ENCODE data around the gene TRAF2. TPM values are rescaled to one million over a fixed set of nuclear protein-coding genes. Genes with fewer than 3 reads are reported as not detected.

The TRAF2 gene
- total and polyA plus RNA-seq, 2 donors, result 12.8 to 18.8 TPM

GRCh38 chr9:136851941-136852663 is 34.2 kb upstream of the TRAF2 start, which contains the start of gene MAMDC4:
Gene MAMDC4 (plus strand): TSS chr9:136852346. CDS start chr9:136852417, 71 bp downstream.
- Histone ChIP-seq H3K27ac (ENCODE audit: low read depth in 1 of 2, low read length in 1 of 2) (no peak within 1 kb of the TSS), H3K36me3 (ENCODE audit: control insufficient read depth in 2 of 2, insufficient read depth in 2 of 2, low read length in 1 of 2) (peaks cover 0 to 5% of the 10 kb centered on the region in 2 donors), H3K4me1 (ENCODE audit: control insufficient read depth in 2 of 2, insufficient read depth in 2 of 2, low read length in 2 of 2) (peaks cover 8 to 20% of the 10 kb centered on the region in 2 donors), H3K9me3 (ENCODE audit: control insufficient read depth in 2 of 2, insufficient read depth in 1 of 2, low read length in 1 of 2) (peaks cover 0 to 3% of the 10 kb centered on the region in 2 donors), H3K4me3 (ENCODE audit: low read length in 2 of 2) (no peak within 1 kb of the TSS), H3K27me3 (ENCODE audit: control insufficient read depth in 2 of 2, insufficient read depth in 1 of 2, low read length in 1 of 2) (peaks cover 14 to 24% of the 10 kb centered on the region in 2 donors)
- DNase-seq (ENCODE audit: low read depth in 6 of 9, low spot score in 9 of 9), result no peak
- 94% methylated on average over 23 of the region's 23 CpGs for WGBS

GRCh38 chr9:136852664-136853595 is 33.4 kb upstream of the TRAF2 start:
- Histone ChIP-seq H3K27me3 (ENCODE audit: control insufficient read depth in 2 of 2, insufficient read depth in 1 of 2, low read length in 1 of 2) (peaks cover 7 to 16% of the 10 kb centered on the region in 2 donors), H3K27ac (ENCODE audit: low read depth in 1 of 2, low read length in 1 of 2) (no peak overlapping the region), H3K4me1 (ENCODE audit: control insufficient read depth in 2 of 2, insufficient read depth in 2 of 2, low read length in 2 of 2) (peaks cover 4 to 14% of the 10 kb centered on the region in 2 donors), H3K4me3 (ENCODE audit: low read length in 2 of 2) (no peak overlapping the region), H3K9me3 (ENCODE audit: control insufficient read depth in 2 of 2, insufficient read depth in 1 of 2, low read length in 1 of 2) (peaks cover 0 to 3% of the 10 kb centered on the region in 2 donors), H3K36me3 (ENCODE audit: control insufficient read depth in 2 of 2, insufficient read depth in 2 of 2, low read length in 1 of 2) (peaks cover 0 to 5% of the 10 kb centered on the region in 2 donors)
- WGBS, result 96% methylated on average over 29 of the region's 29 CpGs
- no peak for DNase-seq (ENCODE audit: low read depth in 6 of 9, low spot score in 9 of 9)

- Histone ChIP-seq H3K36me3 (ENCODE audit: control insufficient read depth in 2 of 2, insufficient read depth in 2 of 2, low read length in 1 of 2) (peaks cover 0 to 7% of the 10 kb centered on the region in 2 donors), H3K9me3 (ENCODE audit: control insufficient read depth in 2 of 2, insufficient read depth in 1 of 2, low read length in 1 of 2) (peaks cover 0 to 3% of the 10 kb centered on the region in 2 donors), H3K4me1 (ENCODE audit: control insufficient read depth in 2 of 2, insufficient read depth in 2 of 2, low read length in 2 of 2) (peaks cover 3 to 9% of the 10 kb centered on the region in 2 donors), H3K4me3 (ENCODE audit: low read length in 2 of 2) (no peak overlapping the region), H3K27me3 (ENCODE audit: control insufficient read depth in 2 of 2, insufficient read depth in 1 of 2, low read length in 1 of 2) (peaks cover 0 to 9% of the 10 kb centered on the region in 2 donors), H3K27ac (ENCODE audit: low read depth in 1 of 2, low read length in 1 of 2) (no peak overlapping the region)
- 90% methylated on average over 18 of the region's 18 CpGs for WGBS
- DNase-seq (ENCODE audit: low read depth in 6 of 9, low spot score in 9 of 9), result no peak
These were observed 32.7 kb upstream of the TRAF2 start for GRCh38 chr9:136853596-136854112.

GRCh38 chr9:136854113-136854841 is 32.0 kb upstream of the TRAF2 start:
- peaks cover 0 to 3% of the 10 kb centered on the region in 2 donors for H3K9me3 ChIP-seq (ENCODE audit: control insufficient read depth in 2 of 2, insufficient read depth in 1 of 2, low read length in 1 of 2)
- no peak for DNase-seq (ENCODE audit: low read depth in 6 of 9, low spot score in 9 of 9)
- peaks cover 3 to 9% of the 10 kb centered on the region in 2 donors for H3K4me1 ChIP-seq (ENCODE audit: control insufficient read depth in 2 of 2, insufficient read depth in 2 of 2, low read length in 2 of 2)
- peaks cover 0 to 9% of the 10 kb centered on the region in 2 donors for H3K36me3 ChIP-seq (ENCODE audit: control insufficient read depth in 2 of 2, insufficient read depth in 2 of 2, low read length in 1 of 2)
- H3K4me3 ChIP-seq (ENCODE audit: low read length in 2 of 2), result no peak overlapping the region
- WGBS, result 90% methylated on average over 30 of the region's 30 CpGs
- no peak overlapping the region for H3K27ac ChIP-seq (ENCODE audit: low read depth in 1 of 2, low read length in 1 of 2)
- H3K27me3 ChIP-seq (ENCODE audit: control insufficient read depth in 2 of 2, insufficient read depth in 1 of 2, low read length in 1 of 2), result peaks cover 0 to 5% of the 10 kb centered on the region in 2 donors

GRCh38 chr9:136854842-136855460 is 31.4 kb upstream of the TRAF2 start:
- Histone ChIP-seq H3K27me3 (ENCODE audit: control insufficient read depth in 2 of 2, insufficient read depth in 1 of 2, low read length in 1 of 2) (peaks cover 0 to 2% of the 10 kb centered on the region in 2 donors), H3K27ac (ENCODE audit: low read depth in 1 of 2, low read length in 1 of 2) (no peak overlapping the region), H3K4me3 (ENCODE audit: low read length in 2 of 2) (no peak overlapping the region), H3K4me1 (ENCODE audit: control insufficient read depth in 2 of 2, insufficient read depth in 2 of 2, low read length in 2 of 2) (peaks cover under 1 to 5% of the 10 kb centered on the region in 2 donors), H3K36me3 (ENCODE audit: control insufficient read depth in 2 of 2, insufficient read depth in 2 of 2, low read length in 1 of 2) (peaks cover 0 to 9% of the 10 kb centered on the region in 2 donors), H3K9me3 (ENCODE audit: control insufficient read depth in 2 of 2, insufficient read depth in 1 of 2, low read length in 1 of 2) (no peaks in the 10 kb centered on the region)
- 93% methylated on average over 23 of the region's 23 CpGs for WGBS
- no peak for DNase-seq (ENCODE audit: low read depth in 6 of 9, low spot score in 9 of 9)

GRCh38 chr9:136855461-136856078 is 30.7 kb upstream of the TRAF2 start:
- no peak overlapping the region for H3K4me3 ChIP-seq (ENCODE audit: low read length in 2 of 2)
- DNase-seq (ENCODE audit: low read depth in 6 of 9, low spot score in 9 of 9), result no peak
- WGBS, result 90% methylated on average over 26 of the region's 26 CpGs
- peaks cover under 1 to 10% of the 10 kb centered on the region in 2 donors for H3K36me3 ChIP-seq (ENCODE audit: control insufficient read depth in 2 of 2, insufficient read depth in 2 of 2, low read length in 1 of 2)
- H3K9me3 ChIP-seq (ENCODE audit: control insufficient read depth in 2 of 2, insufficient read depth in 1 of 2, low read length in 1 of 2), result no peaks in the 10 kb centered on the region
- H3K4me1 ChIP-seq (ENCODE audit: control insufficient read depth in 2 of 2, insufficient read depth in 2 of 2, low read length in 2 of 2), result no peaks in the 10 kb centered on the region
- no peaks in the 10 kb centered on the region for H3K27me3 ChIP-seq (ENCODE audit: control insufficient read depth in 2 of 2, insufficient read depth in 1 of 2, low read length in 1 of 2)
- H3K27ac ChIP-seq (ENCODE audit: low read depth in 1 of 2, low read length in 1 of 2), result no peak overlapping the region

- no peak for DNase-seq (ENCODE audit: low read depth in 6 of 9, low spot score in 9 of 9)
- H3K4me1 ChIP-seq (ENCODE audit: control insufficient read depth in 2 of 2, insufficient read depth in 2 of 2, low read length in 2 of 2), result no peaks in the 10 kb centered on the region
These were observed 30.2 kb upstream of the TRAF2 start for GRCh38 chr9:136856079-136856476.

More at GRCh38 chr9:136856079-136856476, 30.2 kb upstream of the TRAF2 start:
- no peaks in the 10 kb centered on the region for H3K27me3 ChIP-seq (ENCODE audit: control insufficient read depth in 2 of 2, insufficient read depth in 1 of 2, low read length in 1 of 2)
- no peak overlapping the region for H3K4me3 ChIP-seq (ENCODE audit: low read length in 2 of 2)
- H3K27ac ChIP-seq (ENCODE audit: low read depth in 1 of 2, low read length in 1 of 2), result no peak overlapping the region
- peaks cover 6 to 10% of the 10 kb centered on the region in 2 donors for H3K36me3 ChIP-seq (ENCODE audit: control insufficient read depth in 2 of 2, insufficient read depth in 2 of 2, low read length in 1 of 2)
- WGBS, result 91% methylated on average over 15 of the region's 15 CpGs
- no peaks in the 10 kb centered on the region for H3K9me3 ChIP-seq (ENCODE audit: control insufficient read depth in 2 of 2, insufficient read depth in 1 of 2, low read length in 1 of 2)

All from thymus (tissue), 11 donors.